Activated T-helper 2 cell treated with anti-CD3 and anti-CD28 coated beads, Interferon-gamma antibody, Interleukin-2, Interleukin-4, amounts not matched to agents 10 μg/mL and 5 μg/mL and 100 μg/mL, durations not matched to agents 14 hours and 24 hours and 36 hours (primary cell): ENCODE measurements around the gene SLC25A47. TPM values are rescaled to one million over a fixed set of nuclear protein-coding genes. Genes with fewer than 3 reads are reported as not detected.
A peak's percentile ranks its signal among the peaks of the same experiment; 100 is the strongest.
"Not testable (repeated sequence)": the region's sequence is repeated elsewhere in the genome, so short reads cannot be mapped to it uniquely, and the experiment has no call there.

Experiments used
- DNase-seq: peaks from one replicate; pipeline ENCODE4 v3.0.0; 2021; ENCODE audit warnings: low spot score
- H3K27ac Mint-ChIP-seq: one replicate; pipeline ENCODE4 v1.8.0; 2021; ENCODE audit warnings: mixed read lengths
- H3K27me3 Mint-ChIP-seq: one replicate; pipeline ENCODE4 v1.8.0; 2021; ENCODE audit warnings: low read depth, mixed read lengths
- H3K36me3 Mint-ChIP-seq: one replicate; pipeline ENCODE4 v1.8.0; 2021; ENCODE audit warnings: low read depth, mixed read lengths
- H3K4me1 Mint-ChIP-seq: one replicate; pipeline ENCODE4 v1.8.0; 2021; ENCODE audit warnings: low read depth, mixed read lengths
- H3K4me3 Mint-ChIP-seq: one replicate; pipeline ENCODE4 v1.8.0; 2021; ENCODE audit warnings: low read depth, mild to moderate bottlenecking, moderate library complexity, mixed read lengths
- H3K9me3 Mint-ChIP-seq: one replicate; pipeline ENCODE4 v1.8.0; 2021; ENCODE audit warnings: mixed read lengths
- intact Hi-C: fragments of 100-400 bp; cut with micrococcal nuclease; formaldehyde crosslinking; loops from one replicate; pipeline ENCODE4 v1.15.1; 2023
- total RNA-seq: library from RNA; stranded (reverse); gene quantifications from 2 replicates; pipeline ENCODE4 v1.2.3, GENCODE V29; 2022

Gene SLC25A47
- total RNA-seq, result not detected in 2 replicates

GRCh38 chr14:100323121-100323941 lies at the start of gene SLC25A47:
TSS of gene SLC25A47 (plus strand) at chr14:100323339. CDS start at chr14:100323415, 76 bp downstream.
- Mint-ChIP-seq H3K9me3 (no peaks in the 10 kb centered on the region), H3K36me3 (no peaks in the 10 kb centered on the region), H3K27ac (no peak within 1 kb of the TSS), H3K4me3 (no peak within 1 kb of the TSS), H3K27me3 (no peaks in the 10 kb centered on the region), H3K4me1 (peaks cover 1% of the 10 kb centered on the region)
- no peak for DNase-seq
- intact Hi-C loops, result no loop called here

GRCh38 chr14:100274250-100274649 lies 48.9 kb upstream of the SLC25A47 start:
- DNase-seq, result no peak
- no peaks in the 10 kb centered on the region for H3K27me3 Mint-ChIP-seq
- no peak overlapping the region for H3K4me3 Mint-ChIP-seq
- intact Hi-C loops, result no loop called here
- H3K9me3 Mint-ChIP-seq, result no peaks in the 10 kb centered on the region
- H3K4me1 Mint-ChIP-seq, result peaks cover 34% of the 10 kb centered on the region
- H3K27ac Mint-ChIP-seq, result no peak overlapping the region
- peaks cover 36% of the 10 kb centered on the region for H3K36me3 Mint-ChIP-seq

- Mint-ChIP-seq H3K4me3 (no peak overlapping the region), H3K4me1 (peaks cover 37% of the 10 kb centered on the region), H3K27me3 (no peaks in the 10 kb centered on the region), H3K9me3 (no peaks in the 10 kb centered on the region), H3K27ac (no peak overlapping the region), H3K36me3 (peaks cover 37% of the 10 kb centered on the region)
- intact Hi-C loops, result loop anchor here (5.0 kb wide), 1 partner anchor 33 kb away; no protein-coding TSS in a partner anchor
- no peak for DNase-seq
Observed at GRCh38 chr14:100275214-100275613, 47.9 kb upstream of the SLC25A47 start.

GRCh38 chr14:100278702-100279101 lies 44.4 kb upstream of the SLC25A47 start:
- Mint-ChIP-seq H3K27ac (peak overlapping the region; percentile 12), H3K9me3 (no peaks in the 10 kb centered on the region), H3K27me3 (no peaks in the 10 kb centered on the region), H3K4me3 (no peak overlapping the region), H3K36me3 (peaks cover 51% of the 10 kb centered on the region), H3K4me1 (peaks cover 37% of the 10 kb centered on the region)
- intact Hi-C loops, result loop anchor here (5.0 kb wide), 1 partner anchor 36 kb away; no protein-coding TSS in a partner anchor
- no peak for DNase-seq

GRCh38 chr14:100279133-100279532 lies 44.0 kb upstream of the SLC25A47 start:
- intact Hi-C loops, result loop anchor here (5.0 kb wide), 1 partner anchor 37 kb away; no protein-coding TSS in a partner anchor
- no peak overlapping the region for H3K4me3 Mint-ChIP-seq
- H3K4me1 Mint-ChIP-seq, result peaks cover 36% of the 10 kb centered on the region
- H3K9me3 Mint-ChIP-seq, result no peaks in the 10 kb centered on the region
- DNase-seq, result no peak
- H3K27ac Mint-ChIP-seq, result no peak overlapping the region
- no peaks in the 10 kb centered on the region for H3K27me3 Mint-ChIP-seq
- peaks cover 51% of the 10 kb centered on the region for H3K36me3 Mint-ChIP-seq

- intact Hi-C loops, result loop anchor here (5.0 kb wide), 1 partner anchor 37 kb away; no protein-coding TSS in a partner anchor
- H3K36me3 Mint-ChIP-seq, result peaks cover 46% of the 10 kb centered on the region
Observed at GRCh38 chr14:100279563-100279962, 43.6 kb upstream of the SLC25A47 start.

GRCh38 chr14:100281286-100282082 lies 41.7 kb upstream of the SLC25A47 start:
- Mint-ChIP-seq H3K4me1 (peaks cover 28% of the 10 kb centered on the region), H3K4me3 (no peak overlapping the region), H3K27me3 (no peaks in the 10 kb centered on the region), H3K36me3 (peaks cover 32% of the 10 kb centered on the region), H3K9me3 (no peaks in the 10 kb centered on the region), H3K27ac (no peak overlapping the region)
- no peak for DNase-seq
- intact Hi-C loops, result no loop called here

More at GRCh38 chr14:100279563-100279962, 43.6 kb upstream of the SLC25A47 start:
- DNase-seq, result no peak
- peaks cover 35% of the 10 kb centered on the region for H3K4me1 Mint-ChIP-seq
- no peak overlapping the region for H3K4me3 Mint-ChIP-seq
- H3K27ac Mint-ChIP-seq, result no peak overlapping the region
- no peaks in the 10 kb centered on the region for H3K27me3 Mint-ChIP-seq
- H3K9me3 Mint-ChIP-seq, result no peaks in the 10 kb centered on the region

GRCh38 chr14:100282083-100282350 lies 41.1 kb upstream of the SLC25A47 start:
- no peaks in the 10 kb centered on the region for H3K27me3 Mint-ChIP-seq
- no peak overlapping the region for H3K4me3 Mint-ChIP-seq
- DNase-seq, result no peak
- intact Hi-C loops, result no loop called here
- no peak overlapping the region for H3K27ac Mint-ChIP-seq
- H3K36me3 Mint-ChIP-seq, result peaks cover 32% of the 10 kb centered on the region
- H3K4me1 Mint-ChIP-seq, result peaks cover 28% of the 10 kb centered on the region
- no peaks in the 10 kb centered on the region for H3K9me3 Mint-ChIP-seq

- Mint-ChIP-seq H3K9me3 (no peaks in the 10 kb centered on the region), H3K27ac (no peak overlapping the region), H3K4me3 (no peak overlapping the region), H3K4me1 (peaks cover 22% of the 10 kb centered on the region), H3K27me3 (no peaks in the 10 kb centered on the region), H3K36me3 (peaks cover 28% of the 10 kb centered on the region)
- DNase-seq, result no peak
- intact Hi-C loops, result no loop called here
Observed at GRCh38 chr14:100282766-100283419, 40.2 kb upstream of the SLC25A47 start.

GRCh38 chr14:100283436-100283835 lies 39.7 kb upstream of the SLC25A47 start:
- DNase-seq, H3K4me3 Mint-ChIP-seq, H3K9me3 Mint-ChIP-seq, H3K27me3 Mint-ChIP-seq, intact Hi-C loops, H3K27ac Mint-ChIP-seq: not testable (repeated sequence)
- H3K4me1 Mint-ChIP-seq, result peaks cover 18% of the 10 kb centered on the region
- peaks cover 24% of the 10 kb centered on the region for H3K36me3 Mint-ChIP-seq

- H3K27ac Mint-ChIP-seq, result peak overlapping the region; percentile 40
- H3K4me1 Mint-ChIP-seq, result peaks cover 11% of the 10 kb centered on the region
- intact Hi-C loops, result no loop called here
- H3K4me3 Mint-ChIP-seq, result peak overlapping the region; percentile 34
- H3K27me3 Mint-ChIP-seq, result no peaks in the 10 kb centered on the region
- no peak for DNase-seq
- peaks cover 17% of the 10 kb centered on the region for H3K36me3 Mint-ChIP-seq
- H3K9me3 Mint-ChIP-seq, result no peaks in the 10 kb centered on the region
Observed at GRCh38 chr14:100283984-100284881, 38.9 kb upstream of the SLC25A47 start.
